Measurements from ENCODE around the gene KCNK6. TPM values are rescaled to one million over a fixed set of nuclear protein-coding genes. Genes with fewer than 3 reads are reported as not detected.

Gene KCNK6
- total and polyA plus RNA-seq, 2 of the 8 experiments (the other 6 are each of a cell fraction or from before 2014, with no cell fraction given): 10.6 to 13.3 TPM

- H3K56ac ChIP-seq (replicated peaks; ENCODE audit: insufficient read length, low read depth, low read length): peak overlapping the region; percentile 46
- no peak overlapping the region for H3K23ac ChIP-seq (ENCODE audit: insufficient read length)
- 4% methylated on average over 63 of the region's 68 CpGs; no CpG with 5 or more reads in 1 of the 2 experiments for WGBS, 2 experiments (ENCODE audit: extremely low coverage in 1 of 2, insufficient coverage in 1 of 2, insufficient read length in 1 of 2, insufficient replicate concordance in 2 of 2, low coverage in 1 of 2, low lambda C conversion rate in 2 of 2, missing lambda C conversion rate in 1 of 2)
- H4K91ac ChIP-seq (replicated peaks; ENCODE audit: insufficient read length, low read length): no peak overlapping the region
- H3K4ac ChIP-seq (replicated peaks; ENCODE audit: insufficient read length, low read depth, low read length): no peak overlapping the region
- no peak overlapping the region for H2AK5ac ChIP-seq (ENCODE audit: low read depth, low read length)
- DNase-seq (ENCODE audit: low read depth in 1 of 2, low spot score in 2 of 2) (peak; percentile 71 to 99), FAIRE-seq (peak; percentile 39)
- H3K9me3 ChIP-seq (ENCODE audit: insufficient read depth in 2 of 2, low read depth in 1 of 2, low read length in 1 of 2): peaks cover 3 to 9% of the 10 kb centered on the region in 2 experiments; a peak in 2 of 4 replicates
- CTCF ChIA-PET (ENCODE audit: partially characterized antibody): interaction anchor here (0.6 to 2.4 kb wide), 6 partner anchors 11 to 126 kb away, joined by 3 to 14 read pairs (median 4); partner anchors contain the start of gene C19orf33
- H3K4me2 ChIP-seq (ENCODE audit: insufficient read depth in 1 of 2, low read depth in 2 of 2, low read length in 2 of 2): peak overlapping the region; percentile 71 to 76
- H3K36me3 ChIP-seq (ENCODE audit: control insufficient read depth in 2 of 4, insufficient read depth in 4 of 4, low read length in 3 of 4): no peaks in the 10 kb centered on the region
- no peak overlapping the region for H2AFZ ChIP-seq (ENCODE audit: low read length)
- peak overlapping the region; percentile 95; the same call in 1 of the 2 replicates for H3K18ac ChIP-seq (ENCODE audit: extremely low read depth, low read length)
- H2BK120ac ChIP-seq (replicated peaks; ENCODE audit: low read depth, low read length): peak overlapping the region; percentile 79
- H3K27me3 ChIP-seq (replicated peaks in 1 of 4; ENCODE audit: control insufficient read depth in 3 of 4, extremely low read depth in 1 of 4, insufficient read depth in 3 of 4, low read length in 3 of 4): peaks cover 4 to 25% (median 19%) of the 10 kb centered on the region in 4 experiments
- peaks cover 0 to 2% of the 10 kb centered on the region in 2 experiments for H4K20me1 ChIP-seq (replicated peaks in 1 of 2; ENCODE audit: control insufficient read depth in 1 of 2, insufficient read depth in 2 of 2, low read length in 2 of 2)
- H3K23me2 ChIP-seq (ENCODE audit: low read depth, low read length): peaks cover 8% of the 10 kb centered on the region; the same call in 1 of the 2 replicates
- H2BK12ac ChIP-seq (ENCODE audit: low read depth, low read length): peak overlapping the region; percentile 29; the same call in 1 of the 2 replicates
- H2BK15ac ChIP-seq (ENCODE audit: low read length): no peak overlapping the region
- peak overlapping the region; percentile 56 to 70 (median 60) for H3K4me3 ChIP-seq (ENCODE audit: extremely low read depth in 1 of 4, insufficient read depth in 2 of 4, low read depth in 3 of 4, low read length in 4 of 4)
- peak overlapping the region; percentile 92 for H4K5ac ChIP-seq (ENCODE audit: insufficient read length, low read depth, low read length)
- H3K79me2 ChIP-seq (ENCODE audit: control insufficient read depth in 1 of 2, insufficient read depth in 2 of 2, low read length in 2 of 2): no peaks in the 10 kb centered on the region
- H4K8ac ChIP-seq (ENCODE audit: extremely low read depth, insufficient read depth, low read length): peak overlapping the region; percentile 85
- peak overlapping the region in 3 of 4 experiments; percentile 26 to 42 (median 33); a peak in 3 of 7 replicates for H3K9ac ChIP-seq (replicated peaks in 1 of 4; ENCODE audit: extremely low read depth in 1 of 4, low read depth in 3 of 4, low read length in 3 of 4)
- no peaks in the 10 kb centered on the region for H3K79me1 ChIP-seq (ENCODE audit: low read depth, low read length)
- no peak overlapping the region; the same call in 1 of the 2 replicates for H3K27ac ChIP-seq (ENCODE audit: low read depth, low read length)
- H2BK5ac ChIP-seq (ENCODE audit: low read depth, low read length): peak overlapping the region; percentile 89
- H2BK20ac ChIP-seq (ENCODE audit: low read length): no peak overlapping the region
- H3K4me1 ChIP-seq (replicated peaks in 1 of 4; ENCODE audit: control insufficient read depth in 3 of 4, insufficient read depth in 4 of 4, low read length in 3 of 4): peaks cover 0 to 5% (median 2%) of the 10 kb centered on the region in 4 experiments; a peak in 3 of 7 replicates
- POLR2A ChIA-PET (ENCODE audit: partially characterized antibody): interaction anchor here (0.7 to 2.8 kb wide), 8 partner anchors 10 to 58 kb away, joined by 3 to 9 read pairs (median 4); partner anchors contain the start of genes C19orf33 and PSMD8
- no peak overlapping the region for H3K14ac ChIP-seq (ENCODE audit: insufficient read length)
- TF ChIP-seq SIN3A (conservative IDR thresholded peaks at IDR 0.05 in 1 of 2, IDR thresholded peaks at IDR 0.05 in 1 of 2; ENCODE audit: low read depth in 1 of 2, low read length in 2 of 2): peak; percentile 48 to 85; a peak in 2 of 4 replicates
- no peak for TF ChIP-seq MAFK (IDR thresholded peaks at IDR 0.05; ENCODE audit: low read depth, low read length)
- TF ChIP-seq SP4 (IDR thresholded peaks at IDR 0.05; ENCODE audit: low read length): peak; percentile 58; the same call in 1 of the 2 replicates
- peak; percentile 79; the same call in 1 of the 2 replicates for TF ChIP-seq EGR1 (IDR thresholded peaks at IDR 0.05; ENCODE audit: borderline replicate concordance, low read depth, low read length)
- TF ChIP-seq RNF2 (IDR thresholded peaks at IDR 0.05; ENCODE audit: borderline replicate concordance, low read depth, low read length, missing control alignments, poor library complexity, severe bottlenecking): no peak
- 0 out of 2 replicates have a peak, but pooled peaks have one; percentile 25 for TF ChIP-seq CREB1 (IDR thresholded peaks at IDR 0.05)
- no peak for TF ChIP-seq GABPA (IDR thresholded peaks at IDR 0.05; ENCODE audit: borderline replicate concordance, insufficient read depth, low read length)
- TF ChIP-seq MAX (IDR thresholded peaks at IDR 0.05): peak; percentile 33
- TF ChIP-seq YY1 (IDR thresholded peaks at IDR 0.05; ENCODE audit: low read depth, low read length): peak; percentile 47; the same call in 1 of the 2 replicates
Measured at GRCh38 chr19:38362076-38362945, 42.7 kb downstream of the KCNK6 start.

All from H1 (cell line).